IMR-90 (cell line): ENCODE results near the gene DCDC1. TPM values are rescaled to one million over a fixed set of nuclear protein-coding genes. Genes with fewer than 3 reads are reported as not detected.
"Not testable (repeated sequence)": the region's sequence is repeated elsewhere in the genome, so short reads cannot be mapped to it uniquely, and the experiment has no call there.

Experiments used
- ATAC-seq: fragments of 200-7000 bp; cut with Tn5 transposase; 2 replicates; pipeline ENCODE4 v1.9.1; 2020; ENCODE audit warnings: low read depth, mild to moderate bottlenecking, moderate library complexity
- BruUV-seq: library from RNA; stranded (reverse); fragments of 400-500 nt; replicated peaks from 2 replicates; lab custom pipeline; 2021; lab: Mats Ljungman, UMichigan
- CTCF ChIA-PET: fragments of 300-600 bp; formaldehyde crosslinking; extraction: SDS; loops from one replicate; lab custom pipeline; 2021; ENCODE audit warnings: antibody characterized with exemption; lab: Yijun Ruan, JAX
- POLR2A ChIA-PET: fragments of 300-600 bp; sonication (Branson Sonifier 250); formaldehyde crosslinking; loops from one replicate; lab custom pipeline; 2022; ENCODE audit warnings: antibody characterized with exemption; ENCODE audit not compliant: unreplicated experiment; lab: Charles Lee
- DNase-seq: peaks from one replicate; pipeline ENCODE4 v3.0.0; 2013
- H2AFZ ChIP-seq: replicated peaks from 2 replicates; pipeline ENCODE3; 2013; ENCODE audit warnings: low read length, mild to moderate bottlenecking; ENCODE audit not compliant: poor library complexity
- H2AK5ac ChIP-seq: 2 replicates; pipeline ENCODE4 v1.6.1; 2013; ENCODE audit warnings: low read depth, low read length, inconsistent platforms
- H2AK9ac ChIP-seq: replicated peaks from 2 replicates; pipeline ENCODE3; 2013; ENCODE audit warnings: mild to moderate bottlenecking, low read depth, low read length, moderate library complexity; ENCODE audit not compliant: poor library complexity
- H2BK120ac ChIP-seq: 2 replicates; pipeline ENCODE4 v1.6.1; 2013; ENCODE audit warnings: low read depth, low read length, inconsistent platforms
- H2BK15ac ChIP-seq: 3 replicates; pipeline ENCODE4 v1.6.1; 2013; ENCODE audit warnings: low read depth, low read length, inconsistent platforms
- H2BK20ac ChIP-seq: 2 replicates; pipeline ENCODE4 v1.6.1; 2013; ENCODE audit warnings: low read depth, mild to moderate bottlenecking, inconsistent platforms, low read length, moderate library complexity
- H2BK5ac ChIP-seq: 2 replicates; pipeline ENCODE4 v1.6.1; 2013; ENCODE audit warnings: mild to moderate bottlenecking, low read depth, low read length, inconsistent platforms; ENCODE audit not compliant: poor library complexity, severe bottlenecking
- H3K14ac ChIP-seq: replicated peaks from 2 replicates; pipeline ENCODE4 v1.6.1; 2013; ENCODE audit warnings: low read depth, low read length, inconsistent platforms
- H3K18ac ChIP-seq: 2 replicates; pipeline ENCODE4 v1.6.1; 2013; ENCODE audit warnings: low read depth, low read length, control low read depth
- H3K23ac ChIP-seq: 2 replicates; pipeline ENCODE4 v1.6.1; 2013; ENCODE audit warnings: low read depth, low read length, inconsistent platforms
- H3K27ac ChIP-seq: 2 replicates; pipeline ENCODE4 v1.5.1; 2013; ENCODE audit warnings: mild to moderate bottlenecking, control low read depth, low read length; ENCODE audit not compliant: insufficient read depth
- H3K27me3 ChIP-seq: 2 replicates; pipeline ENCODE4 v1.6.1; 2013; ENCODE audit warnings: low read length; ENCODE audit not compliant: control insufficient read depth, insufficient read depth
- H3K36me3 ChIP-seq: 2 replicates; pipeline ENCODE4 v1.6.1; 2013; ENCODE audit warnings: low read length, mixed read lengths; ENCODE audit not compliant: control insufficient read depth, insufficient read depth
- H3K4ac ChIP-seq: 2 replicates; pipeline ENCODE4 v1.6.1; 2013; ENCODE audit warnings: low read depth, low read length, inconsistent platforms
- H3K4me1 ChIP-seq: 2 replicates; pipeline ENCODE4 v1.6.1; 2013; ENCODE audit warnings: low read length, mixed read lengths; ENCODE audit not compliant: control insufficient read depth, insufficient read depth
- H3K4me2 ChIP-seq: 2 replicates; pipeline ENCODE4 v1.6.1; 2013; ENCODE audit warnings: low read depth, mild to moderate bottlenecking, control low read depth, low read length, moderate library complexity
- H3K4me3 ChIP-seq: 2 replicates; pipeline ENCODE4 v1.5.1; 2013; ENCODE audit warnings: low read depth, mild to moderate bottlenecking, control low read depth, low read length, moderate library complexity; ENCODE audit not compliant: insufficient read depth
- H3K56ac ChIP-seq: 2 replicates; pipeline ENCODE4 v1.6.1; 2013; ENCODE audit warnings: low read length, inconsistent platforms; ENCODE audit not compliant: insufficient read depth; ENCODE audit errors: extremely low read depth
- H3K79me1 ChIP-seq, 2 experiments: 2 replicates each; pipeline ENCODE4 v1.6.1; 2013; ENCODE audit warnings: low read length in 2 of 2, inconsistent platforms in 1 of 2, low read depth in 1 of 2
- H3K9ac ChIP-seq: 2 replicates; pipeline ENCODE4 v1.6.1; 2013; ENCODE audit warnings: low read depth, low read length, control low read depth
- H3K9me1 ChIP-seq: 2 replicates; pipeline ENCODE4 v1.6.1; 2013; ENCODE audit warnings: low read length, inconsistent platforms; ENCODE audit not compliant: insufficient read depth
- H3K9me3 ChIP-seq: 2 replicates; pipeline ENCODE4 v1.6.1; 2013; ENCODE audit warnings: low read length; ENCODE audit not compliant: control insufficient read depth, insufficient read depth
- H4K20me1 ChIP-seq: 2 replicates; pipeline ENCODE4 v1.6.1; 2013; ENCODE audit warnings: low read length, inconsistent platforms; ENCODE audit not compliant: insufficient read depth
- H4K5ac ChIP-seq: 2 replicates; pipeline ENCODE4 v1.6.1; 2013; ENCODE audit warnings: mild to moderate bottlenecking, low read depth, low read length, control low read depth
- H4K8ac ChIP-seq, 2 experiments: 2 replicates each; pipeline ENCODE4 v1.6.1; 2013; ENCODE audit warnings: low read depth in 2 of 2, low read length in 2 of 2, control low read depth in 1 of 2, inconsistent platforms in 1 of 2
- H4K91ac ChIP-seq: 2 replicates; pipeline ENCODE4 v1.6.1; 2013; ENCODE audit warnings: low read depth, low read length, inconsistent platforms; ENCODE audit not compliant: insufficient read depth
- BHLHE40 ChIP-seq: fragments of 150-350 bp; IDR thresholded peaks from 2 replicates; pipeline ENCODE4 v1.6.1; 2016; ENCODE audit warnings: mild to moderate bottlenecking, low read depth, low read length
- CHD1 ChIP-seq: IDR thresholded peaks from 2 replicates; pipeline ENCODE4 v1.6.1; 2012; ENCODE audit warnings: low read depth, low read length, improper control_type of control experiment
- MAZ ChIP-seq: IDR thresholded peaks from 2 replicates; pipeline ENCODE4 v1.6.1; 2012; ENCODE audit warnings: low read depth, mild to moderate bottlenecking, low read length, improper control_type of control experiment, moderate library complexity, borderline replicate concordance
- POLR2A ChIP-seq: IDR thresholded peaks from 2 replicates; pipeline ENCODE4 v1.6.1; 2012; ENCODE audit warnings: mild to moderate bottlenecking, low read depth, low read length
- RAD21 ChIP-seq: IDR thresholded peaks from 2 replicates; pipeline ENCODE4 v1.6.1; 2012; ENCODE audit warnings: low read length, improper control_type of control experiment
- RCOR1 ChIP-seq: IDR thresholded peaks from 2 replicates; pipeline ENCODE4 v1.6.1; 2012; ENCODE audit warnings: mild to moderate bottlenecking, low read length, improper control_type of control experiment; ENCODE audit not compliant: insufficient replicate concordance
- RFX5 ChIP-seq: IDR thresholded peaks from 2 replicates; pipeline ENCODE4 v1.8.0; 2012; ENCODE audit warnings: low read depth, mild to moderate bottlenecking, low read length, moderate library complexity
- SMC3 ChIP-seq: fragments of 150-350 bp; IDR thresholded peaks from 2 replicates; pipeline ENCODE4 v1.6.1; 2016; ENCODE audit warnings: low read depth, mild to moderate bottlenecking, antibody characterized with exemption, low read length, moderate library complexity
- WGBS, 2 experiments: methylation state at CpG; one replicate each; pipeline versions ENCODE4 v1.1.5 to v1.1.7; 2013; ENCODE audit warnings: missing lambda C conversion rate in 2 of 2; ENCODE audit not compliant: insufficient read length in 1 of 2; ENCODE audit errors: extremely low coverage in 2 of 2; 5-methylcytosine and 5-hydroxymethylcytosine counted together
- dilution Hi-C: fragments of 300-500 bp; cut with HindIII; formaldehyde crosslinking; loops from one replicate; pipeline ENCODE4 v1.14.3; 2018; ENCODE audit warnings: low sequenced_read_pairs; ENCODE audit not compliant: unreplicated experiment
- in situ Hi-C: fragments of 300-500 bp; cut with MboI; formaldehyde crosslinking; loops from 3 replicates; pipeline ENCODE4 v1.14.3; 2019; ENCODE audit warnings: low sequenced_read_pairs, inconsistent platforms, mixed read lengths
- intact Hi-C: fragments of 100-400 bp; cut with micrococcal nuclease; formaldehyde crosslinking; loops from 2 replicates; pipeline ENCODE4 v1.10.0; 2022
- polyA plus RNA-seq, 3 experiments: library from polyadenylated mRNA; depleted of rRNA; stranded (reverse); fragments of >200 nt; gene quantifications; 2 replicates each; pipeline ENCODE4 v1.2.3, GENCODE V29; 2012; ENCODE audit warnings: low replicate concordance in 1 of 3
- total RNA-seq: library from RNA; depleted of rRNA; stranded (reverse); fragments of >200 nt; gene quantifications from 2 replicates; pipeline ENCODE4 v1.2.3, GENCODE V29; 2012
- TF ChIP-seq, protein P1 (sequence below): conservative IDR thresholded peaks from 2 replicates; pipeline ENCODE4 v1.5.1; 2012; ENCODE audit warnings: mild to moderate bottlenecking, low read depth, low read length, improper control_type of control experiment

Gene DCDC1
- total and polyA plus RNA-seq, 2 of the 4 experiments (the other 2 are of a cell fraction): not detected

DNA sequence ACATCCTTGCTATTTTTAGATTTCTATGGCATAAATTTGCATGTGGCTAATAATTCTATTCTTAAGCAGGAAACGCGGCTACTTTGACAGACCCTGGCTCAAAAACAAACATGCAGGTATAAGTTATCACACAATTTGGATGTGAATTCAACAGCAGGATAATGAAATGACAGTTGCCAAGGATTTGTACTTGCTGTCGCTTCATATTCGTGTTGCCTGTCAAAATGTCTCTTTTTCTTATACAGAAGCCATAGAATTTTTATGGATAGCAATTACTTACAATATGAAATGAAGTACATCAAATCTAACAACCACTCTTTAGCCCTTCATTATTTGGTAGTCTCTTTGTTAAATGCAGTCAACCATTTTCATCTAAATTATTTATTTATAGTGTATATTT, 46.4 kb downstream of the DCDC1 start:
- no peak for ATAC-seq

GRCh38 chr11:31321494-31321893, 48.0 kb downstream of the DCDC1 start:
- intact Hi-C loops, ATAC-seq, H2BK5ac ChIP-seq, H2BK15ac ChIP-seq, H2AFZ ChIP-seq, H2BK120ac ChIP-seq, H3K4me1 ChIP-seq, H4K91ac ChIP-seq, H3K79me1 ChIP-seq, dilution Hi-C loops, H4K20me1 ChIP-seq, BruUV-seq, CTCF ChIA-PET, H4K8ac ChIP-seq, H3K56ac ChIP-seq, H2AK9ac ChIP-seq, H3K9me1 ChIP-seq, H2BK20ac ChIP-seq, H3K4me2 ChIP-seq, H3K9ac ChIP-seq, H3K36me3 ChIP-seq, in situ Hi-C loops, H3K18ac ChIP-seq, H3K4me3 ChIP-seq, H3K27ac ChIP-seq, H3K4ac ChIP-seq, H3K9me3 ChIP-seq, H3K23ac ChIP-seq, H3K27me3 ChIP-seq, H4K5ac ChIP-seq, POLR2A ChIA-PET, H3K14ac ChIP-seq, H2AK5ac ChIP-seq, DNase-seq: not testable (repeated sequence)
- WGBS, 2 experiments: 100% methylated on average over 1 of the region's 15 CpGs; no CpG with 5 or more reads in 1 of the 2 experiments

More for the DNA sequence above, 46.4 kb downstream of the DCDC1 start:
- in situ Hi-C loops: no loop called here
- H4K8ac ChIP-seq: no peak overlapping the region
- H3K23ac ChIP-seq: no peak overlapping the region
- H3K9me1 ChIP-seq: no peaks in the 10 kb centered on the region
- no peak overlapping the region for H3K4ac ChIP-seq
- no peak overlapping the region for H2AK5ac ChIP-seq
- no peaks in the 10 kb centered on the region for H3K79me1 ChIP-seq
- H4K20me1 ChIP-seq: no peaks in the 10 kb centered on the region
- BruUV-seq: no TSS peak
- no peak overlapping the region for H4K91ac ChIP-seq
- DNase-seq: no peak
- H2BK15ac ChIP-seq: no peak overlapping the region
- H2AK9ac ChIP-seq: no peak overlapping the region
- no peak overlapping the region for H3K14ac ChIP-seq
- ChIA-PET CTCF (no interaction called here), POLR2A (no interaction called here)
- H3K56ac ChIP-seq: no peak overlapping the region
- intact Hi-C loops: no loop called here
- no peak overlapping the region for H2AFZ ChIP-seq
- no peak overlapping the region for H3K18ac ChIP-seq
- H3K27ac ChIP-seq: no peak overlapping the region
- no peaks in the 10 kb centered on the region for H3K9me3 ChIP-seq
- no CpG with 5 or more reads among the region's 4 CpGs for WGBS, 2 experiments
- H2BK120ac ChIP-seq: no peak overlapping the region
- H3K4me3 ChIP-seq: no peak overlapping the region
- H4K5ac ChIP-seq: no peak overlapping the region
- dilution Hi-C loops: no loop called here
- H3K36me3 ChIP-seq: no peaks in the 10 kb centered on the region
- no peak overlapping the region for H2BK20ac ChIP-seq
- TF ChIP-seq, protein P1, sequence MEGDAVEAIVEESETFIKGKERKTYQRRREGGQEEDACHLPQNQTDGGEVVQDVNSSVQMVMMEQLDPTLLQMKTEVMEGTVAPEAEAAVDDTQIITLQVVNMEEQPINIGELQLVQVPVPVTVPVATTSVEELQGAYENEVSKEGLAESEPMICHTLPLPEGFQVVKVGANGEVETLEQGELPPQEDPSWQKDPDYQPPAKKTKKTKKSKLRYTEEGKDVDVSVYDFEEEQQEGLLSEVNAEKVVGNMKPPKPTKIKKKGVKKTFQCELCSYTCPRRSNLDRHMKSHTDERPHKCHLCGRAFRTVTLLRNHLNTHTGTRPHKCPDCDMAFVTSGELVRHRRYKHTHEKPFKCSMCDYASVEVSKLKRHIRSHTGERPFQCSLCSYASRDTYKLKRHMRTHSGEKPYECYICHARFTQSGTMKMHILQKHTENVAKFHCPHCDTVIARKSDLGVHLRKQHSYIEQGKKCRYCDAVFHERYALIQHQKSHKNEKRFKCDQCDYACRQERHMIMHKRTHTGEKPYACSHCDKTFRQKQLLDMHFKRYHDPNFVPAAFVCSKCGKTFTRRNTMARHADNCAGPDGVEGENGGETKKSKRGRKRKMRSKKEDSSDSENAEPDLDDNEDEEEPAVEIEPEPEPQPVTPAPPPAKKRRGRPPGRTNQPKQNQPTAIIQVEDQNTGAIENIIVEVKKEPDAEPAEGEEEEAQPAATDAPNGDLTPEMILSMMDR: no peak
- TF ChIP-seq RFX5 (no peak), SMC3 (no peak), BHLHE40 (no peak), RCOR1 (no peak), RAD21 (no peak), CHD1 (no peak), POLR2A (no peak), MAZ (no peak)
- no peak overlapping the region for H3K9ac ChIP-seq
- no peaks in the 10 kb centered on the region for H3K27me3 ChIP-seq
- H2BK5ac ChIP-seq: no peak overlapping the region
- no peak overlapping the region for H3K4me2 ChIP-seq
- H3K4me1 ChIP-seq: no peaks in the 10 kb centered on the region
